ENCODE measurements around the gene DCAF15.

Gene DCAF15, protein sequence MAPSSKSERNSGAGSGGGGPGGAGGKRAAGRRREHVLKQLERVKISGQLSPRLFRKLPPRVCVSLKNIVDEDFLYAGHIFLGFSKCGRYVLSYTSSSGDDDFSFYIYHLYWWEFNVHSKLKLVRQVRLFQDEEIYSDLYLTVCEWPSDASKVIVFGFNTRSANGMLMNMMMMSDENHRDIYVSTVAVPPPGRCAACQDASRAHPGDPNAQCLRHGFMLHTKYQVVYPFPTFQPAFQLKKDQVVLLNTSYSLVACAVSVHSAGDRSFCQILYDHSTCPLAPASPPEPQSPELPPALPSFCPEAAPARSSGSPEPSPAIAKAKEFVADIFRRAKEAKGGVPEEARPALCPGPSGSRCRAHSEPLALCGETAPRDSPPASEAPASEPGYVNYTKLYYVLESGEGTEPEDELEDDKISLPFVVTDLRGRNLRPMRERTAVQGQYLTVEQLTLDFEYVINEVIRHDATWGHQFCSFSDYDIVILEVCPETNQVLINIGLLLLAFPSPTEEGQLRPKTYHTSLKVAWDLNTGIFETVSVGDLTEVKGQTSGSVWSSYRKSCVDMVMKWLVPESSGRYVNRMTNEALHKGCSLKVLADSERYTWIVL
- 69.2 to 80.5 (median 76.3) reads per million in 3 donors for total RNA-seq

- Histone ChIP-seq H3K4me3 (ENCODE audit: insufficient read depth, low read depth, low read length, poor library complexity, severe bottlenecking) (peak within 1 kb of the TSS; percentile 91), H3K36me3 (ENCODE audit: control insufficient read depth, insufficient read depth, low read length) (peaks cover 24% of the 10 kb centered on the region), H3K4me1 (ENCODE audit: control insufficient read depth, insufficient read depth, low read length, poor library complexity, severe bottlenecking) (peaks cover 13% of the 10 kb centered on the region), H3K9me3 (ENCODE audit: control insufficient read depth, low read length) (no peaks in the 10 kb centered on the region), H3K27me3 (replicated peaks; ENCODE audit: control insufficient read depth, insufficient read depth, low read length, poor library complexity, severe bottlenecking) (no peaks in the 10 kb centered on the region), H3K27ac (ENCODE audit: insufficient read depth, low read length, poor library complexity, severe bottlenecking) (peak within 1 kb of the TSS; percentile 93)
- peak; percentile 96 to 99 (median 98) for DNase-seq
Observed at GRCh38 chr19:13952154-13952930, at the start of gene DCAF15. TSS of gene DCAF15 (plus strand) at chr19:13952509. CDS start at chr19:13952513, 4 bp downstream.

- no peak overlapping the region for H3K4me3 ChIP-seq (ENCODE audit: insufficient read depth, low read depth, low read length, poor library complexity, severe bottlenecking)
- H3K36me3 ChIP-seq (ENCODE audit: control insufficient read depth, insufficient read depth, low read length) = no peaks in the 10 kb centered on the region
- no peaks in the 10 kb centered on the region for H3K9me3 ChIP-seq (ENCODE audit: control insufficient read depth, low read length)
- no peaks in the 10 kb centered on the region for H3K27me3 ChIP-seq (replicated peaks; ENCODE audit: control insufficient read depth, insufficient read depth, low read length, poor library complexity, severe bottlenecking)
- no peak for DNase-seq
- no peak overlapping the region for H3K27ac ChIP-seq (ENCODE audit: insufficient read depth, low read length, poor library complexity, severe bottlenecking)
- H3K4me1 ChIP-seq (ENCODE audit: control insufficient read depth, insufficient read depth, low read length, poor library complexity, severe bottlenecking) = peaks cover 15% of the 10 kb centered on the region
Observed at GRCh38 chr19:13902993-13903555, 49.2 kb upstream of the DCAF15 start.

GRCh38 chr19:13905634-13906520 is 46.4 kb upstream of the DCAF15 start, which contains the start of the genes BRME1 and CC2D1A:
TSS of gene BRME1 (minus strand) at chr19:13906117. CDS start at chr19:13904892, 1,225 bp downstream.
TSS of gene CC2D1A (plus strand) at chr19:13906201. CDS start at chr19:13906442, 241 bp downstream.
- no peaks in the 10 kb centered on the region for H3K36me3 ChIP-seq (ENCODE audit: control insufficient read depth, insufficient read depth, low read length)
- H3K9me3 ChIP-seq (ENCODE audit: control insufficient read depth, low read length) = no peaks in the 10 kb centered on the region
- H3K4me1 ChIP-seq (ENCODE audit: control insufficient read depth, insufficient read depth, low read length, poor library complexity, severe bottlenecking) = peaks cover 15% of the 10 kb centered on the region
- DNase-seq = peak; percentile 83 to 91 (median 86)
- H3K4me3 ChIP-seq (ENCODE audit: insufficient read depth, low read depth, low read length, poor library complexity, severe bottlenecking) = peak within 1 kb of the TSS; percentile 93
- no peaks in the 10 kb centered on the region for H3K27me3 ChIP-seq (replicated peaks; ENCODE audit: control insufficient read depth, insufficient read depth, low read length, poor library complexity, severe bottlenecking)
- H3K27ac ChIP-seq (ENCODE audit: insufficient read depth, low read length, poor library complexity, severe bottlenecking) = peak within 1 kb of the TSS; percentile 72

DNA sequence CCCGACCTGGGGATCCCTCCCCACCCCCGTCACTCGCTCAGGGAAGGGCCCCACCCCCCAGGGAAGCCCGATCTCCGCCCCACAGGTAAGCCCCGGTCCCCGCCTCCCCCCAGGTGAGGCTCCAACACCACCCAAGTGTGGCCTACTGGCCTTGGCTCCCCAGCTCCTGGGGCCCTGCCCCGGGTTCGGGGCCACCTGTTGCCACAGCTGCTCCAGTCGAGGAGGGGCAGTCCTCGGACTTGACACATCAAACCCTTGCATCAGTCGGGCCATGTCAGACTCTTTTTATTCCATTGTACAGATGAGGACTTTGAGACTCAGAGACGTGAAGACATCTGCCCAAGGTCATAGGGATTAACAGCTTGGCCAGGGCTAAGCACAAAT is 45.8 kb upstream of the DCAF15 start:
- Histone ChIP-seq H3K9me3 (ENCODE audit: control insufficient read depth, low read length) (no peaks in the 10 kb centered on the region), H3K27ac (ENCODE audit: insufficient read depth, low read length, poor library complexity, severe bottlenecking) (peak overlapping the region; percentile 72), H3K4me3 (ENCODE audit: insufficient read depth, low read depth, low read length, poor library complexity, severe bottlenecking) (peak overlapping the region; percentile 93), H3K27me3 (replicated peaks; ENCODE audit: control insufficient read depth, insufficient read depth, low read length, poor library complexity, severe bottlenecking) (no peaks in the 10 kb centered on the region), H3K4me1 (ENCODE audit: control insufficient read depth, insufficient read depth, low read length, poor library complexity, severe bottlenecking) (peaks cover 15% of the 10 kb centered on the region), H3K36me3 (ENCODE audit: control insufficient read depth, insufficient read depth, low read length) (no peaks in the 10 kb centered on the region)
- peak in 2 of 3 donors; percentile 17 to 21 for DNase-seq

- H3K4me1 ChIP-seq (ENCODE audit: control insufficient read depth, insufficient read depth, low read length, poor library complexity, severe bottlenecking) = peaks cover 15% of the 10 kb centered on the region
- peak overlapping the region; percentile 93 for H3K4me3 ChIP-seq (ENCODE audit: insufficient read depth, low read depth, low read length, poor library complexity, severe bottlenecking)
- no peaks in the 10 kb centered on the region for H3K27me3 ChIP-seq (replicated peaks; ENCODE audit: control insufficient read depth, insufficient read depth, low read length, poor library complexity, severe bottlenecking)
- no peak for DNase-seq
- no peak overlapping the region for H3K27ac ChIP-seq (ENCODE audit: insufficient read depth, low read length, poor library complexity, severe bottlenecking)
- H3K9me3 ChIP-seq (ENCODE audit: control insufficient read depth, low read length) = no peaks in the 10 kb centered on the region
- H3K36me3 ChIP-seq (ENCODE audit: control insufficient read depth, insufficient read depth, low read length) = no peaks in the 10 kb centered on the region
Observed at GRCh38 chr19:13906910-13907309, 45.4 kb upstream of the DCAF15 start.

GRCh38 chr19:13908674-13909073 is 43.6 kb upstream of the DCAF15 start:
- Histone ChIP-seq H3K9me3 (ENCODE audit: control insufficient read depth, low read length) (no peaks in the 10 kb centered on the region), H3K27me3 (replicated peaks; ENCODE audit: control insufficient read depth, insufficient read depth, low read length, poor library complexity, severe bottlenecking) (no peaks in the 10 kb centered on the region), H3K27ac (ENCODE audit: insufficient read depth, low read length, poor library complexity, severe bottlenecking) (no peak overlapping the region), H3K4me3 (ENCODE audit: insufficient read depth, low read depth, low read length, poor library complexity, severe bottlenecking) (no peak overlapping the region), H3K4me1 (ENCODE audit: control insufficient read depth, insufficient read depth, low read length, poor library complexity, severe bottlenecking) (peaks cover 15% of the 10 kb centered on the region), H3K36me3 (ENCODE audit: control insufficient read depth, insufficient read depth, low read length) (peaks cover 15% of the 10 kb centered on the region)
- no peak for DNase-seq

GRCh38 chr19:13909430-13909829 is 42.9 kb upstream of the DCAF15 start:
- no peak overlapping the region for H3K27ac ChIP-seq (ENCODE audit: insufficient read depth, low read length, poor library complexity, severe bottlenecking)
- H3K36me3 ChIP-seq (ENCODE audit: control insufficient read depth, insufficient read depth, low read length) = peaks cover 16% of the 10 kb centered on the region
- DNase-seq = no peak
- H3K27me3 ChIP-seq (replicated peaks; ENCODE audit: control insufficient read depth, insufficient read depth, low read length, poor library complexity, severe bottlenecking) = no peaks in the 10 kb centered on the region
- no peak overlapping the region for H3K4me3 ChIP-seq (ENCODE audit: insufficient read depth, low read depth, low read length, poor library complexity, severe bottlenecking)
- H3K4me1 ChIP-seq (ENCODE audit: control insufficient read depth, insufficient read depth, low read length, poor library complexity, severe bottlenecking) = peaks cover 15% of the 10 kb centered on the region
- no peaks in the 10 kb centered on the region for H3K9me3 ChIP-seq (ENCODE audit: control insufficient read depth, low read length)

DNA sequence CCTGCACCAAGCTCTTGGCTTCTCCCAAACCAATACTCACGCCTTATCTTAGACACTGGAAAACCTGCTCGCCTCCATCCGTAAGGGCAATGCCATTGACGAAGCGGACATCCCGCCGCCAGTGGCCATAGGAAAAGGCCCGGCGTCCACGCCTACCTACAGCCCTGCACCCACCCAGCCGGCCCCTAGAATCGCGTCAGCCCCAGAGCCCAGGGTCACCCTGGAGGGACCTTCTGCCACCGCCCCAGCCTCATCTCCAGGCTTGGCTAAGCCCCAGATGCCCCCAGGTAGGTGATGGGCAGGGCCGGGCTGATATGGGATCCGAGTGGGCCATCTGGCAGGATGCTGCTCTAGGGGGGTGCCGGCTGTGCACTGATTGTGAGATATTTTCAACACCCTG is 39.0 kb upstream of the DCAF15 start:
- Histone ChIP-seq H3K4me3 (ENCODE audit: insufficient read depth, low read depth, low read length, poor library complexity, severe bottlenecking) (no peak overlapping the region), H3K27ac (ENCODE audit: insufficient read depth, low read length, poor library complexity, severe bottlenecking) (no peak overlapping the region), H3K9me3 (ENCODE audit: control insufficient read depth, low read length) (no peaks in the 10 kb centered on the region), H3K27me3 (replicated peaks; ENCODE audit: control insufficient read depth, insufficient read depth, low read length, poor library complexity, severe bottlenecking) (no peaks in the 10 kb centered on the region), H3K4me1 (ENCODE audit: control insufficient read depth, insufficient read depth, low read length, poor library complexity, severe bottlenecking) (no peaks in the 10 kb centered on the region), H3K36me3 (ENCODE audit: control insufficient read depth, insufficient read depth, low read length) (peaks cover 30% of the 10 kb centered on the region)
- no peak for DNase-seq

DNA sequence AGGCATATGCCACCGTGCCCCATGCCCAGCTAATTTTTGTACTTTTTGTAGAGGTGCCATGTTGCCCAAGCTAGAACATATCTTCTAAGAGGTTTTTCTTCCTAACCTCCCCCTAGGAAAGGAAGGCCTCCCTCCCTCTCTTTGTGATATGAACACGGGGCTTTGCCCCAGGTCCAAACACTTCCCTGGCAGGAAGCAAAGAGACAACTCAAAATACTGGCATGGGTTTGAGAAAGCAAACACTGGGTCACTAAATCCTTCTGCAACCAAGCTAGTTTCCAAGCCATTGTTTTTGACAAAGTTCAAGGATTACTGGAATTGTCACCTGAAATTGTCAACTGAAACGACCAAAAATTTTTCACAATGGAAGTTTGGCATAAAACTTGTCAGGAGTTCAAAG is 37.5 kb upstream of the DCAF15 start:
- H3K4me3 ChIP-seq (ENCODE audit: insufficient read depth, low read depth, low read length, poor library complexity, severe bottlenecking) = no peak overlapping the region
- DNase-seq = no peak
- H3K36me3 ChIP-seq (ENCODE audit: control insufficient read depth, insufficient read depth, low read length) = peaks cover 33% of the 10 kb centered on the region
- H3K27ac ChIP-seq (ENCODE audit: insufficient read depth, low read length, poor library complexity, severe bottlenecking) = no peak overlapping the region
- H3K27me3 ChIP-seq (replicated peaks; ENCODE audit: control insufficient read depth, insufficient read depth, low read length, poor library complexity, severe bottlenecking) = no peaks in the 10 kb centered on the region
- no peaks in the 10 kb centered on the region for H3K9me3 ChIP-seq (ENCODE audit: control insufficient read depth, low read length)
- H3K4me1 ChIP-seq (ENCODE audit: control insufficient read depth, insufficient read depth, low read length, poor library complexity, severe bottlenecking) = no peaks in the 10 kb centered on the region

All from effector memory CD4-positive, alpha-beta T cell (primary cell).